Heart left ventricle (tissue), 13 donors: ENCODE measurements around the gene INPP4B.

Source experiments
- CTCF ChIP-seq, 12 donors: fragments of 200-600 bp; sonication (generic) in 4 of 12; IDR thresholded peaks; one replicate each; pipeline versions ENCODE4 v1.5.0 to v1.8.0; 2018 to 2022; ENCODE audit warnings: antibody characterized with exemption in 12 of 12, mild to moderate bottlenecking in 5 of 12
- POLR2A ChIP-seq, 2 donors: fragments of 450-650 bp; IDR thresholded peaks; one replicate each; pipeline ENCODE4 v1.6.1; 2017; ENCODE audit warnings: antibody characterized with exemption in 2 of 2, mild to moderate bottlenecking in 2 of 2, moderate library complexity in 2 of 2
- donor health status: ischemic (EF 13 %, LVEDD 7.1; RV severe dilation, severe dysfunction).
- donor health status: DM: no; HTN: yes; CAD: no.
- donor health status: DM: no; HTN: no; CAD: no.
- donor health status: ischemic (EF 25% LVEDD 6.9; RV normal size, moderate dysfunction).
- donor health status: ischemic (EF 25% LVEDD 5.7; RV mildly dilated, moderate dysfunction).
- donor health status: ischemic (EF 35%, LVEDD 5.7; RV mildly dilated, moderate dysfunction).
- donor health status: nonischemic (EF 11% LVEDD 7.7; RV severe dilation, severe dysfunction).
- donor health status: DM: yes; HTN: yes; CAD: no.
- donor health status: PGD.
- donor health status: ischemic (EF 29% LVEDD 5.4; RV normal size, mild dysfunction).
- donor health status: nonischemic (EF 23%, LVEDD 6.1; RV moderate dilation, normal function).

- TF ChIP-seq CTCF (IDR thresholded peaks at IDR 0.05), result no peak
- TF ChIP-seq POLR2A (IDR thresholded peaks at IDR 0.05), result no peak
These were observed 564.1 kb downstream of the INPP4B start for GRCh38 chr4:142281999-142282398.
